NCI-H1436 (cell line): Measurements from ENCODE around the gene SPSB2.
A peak's percentile ranks its signal among the peaks of the same experiment; 100 is the strongest.

Experiments used
- DNase-seq: peaks from one replicate; lab custom pipeline; 2025; lab: John Stamatoyannopoulos, UW

Gene SPSB2

GRCh38 chr12:6851921-6852650 is 21.0 kb downstream of the SPSB2 start, which contains the start of gene USP5:
TSS of gene USP5 (plus strand) at chr12:6852150. CDS start at chr12:6852180, 30 bp downstream.
- DNase-seq: peak; percentile 100

GRCh38 chr12:6851153-6851920 is 21.8 kb downstream of the SPSB2 start, which contains the start of gene CDCA3:
TSS of gene CDCA3 (minus strand) at chr12:6851286. CDS start at chr12:6850952, 334 bp downstream.
- DNase-seq: peak; percentile 98

- DNase-seq: no peak
Observed at GRCh38 chr12:6850796-6851152, 22.3 kb downstream of the SPSB2 start.

- no peak for DNase-seq
Observed at GRCh38 chr12:6849976-6850560, 23.0 kb downstream of the SPSB2 start.

GRCh38 chr12:6849427-6849826 is 23.7 kb downstream of the SPSB2 start:
- no peak for DNase-seq

GRCh38 chr12:6847676-6848075 is 25.4 kb downstream of the SPSB2 start:
- DNase-seq: no peak

- no peak for DNase-seq
Observed at GRCh38 chr12:6846316-6846869, 26.7 kb downstream of the SPSB2 start.

GRCh38 chr12:6845395-6845794 is 27.7 kb downstream of the SPSB2 start:
- no peak for DNase-seq

- DNase-seq: no peak
Observed at GRCh38 chr12:6843118-6843902, 29.8 kb downstream of the SPSB2 start.

- no peak for DNase-seq
Observed at GRCh38 chr12:6842075-6842474, 31.0 kb downstream of the SPSB2 start.

GRCh38 chr12:6840761-6841515 is 32.2 kb downstream of the SPSB2 start, which contains the start of gene GNB3:
TSS of gene GNB3 (plus strand) at chr12:6840925. CDS start at chr12:6841288, 363 bp downstream.
- no peak for DNase-seq

- no peak for DNase-seq
Observed at GRCh38 chr12:6840330-6840729, 32.8 kb downstream of the SPSB2 start.

GRCh38 chr12:6839482-6840201 is 33.5 kb downstream of the SPSB2 start:
- peak; percentile 80 for DNase-seq

- no peak for DNase-seq
Observed at GRCh38 chr12:6838854-6839253, 34.2 kb downstream of the SPSB2 start.

- no peak for DNase-seq
Observed at GRCh38 chr12:6837370-6838060, 35.6 kb downstream of the SPSB2 start.

- DNase-seq: no peak
Observed at GRCh38 chr12:6836851-6837250, 36.3 kb downstream of the SPSB2 start.

GRCh38 chr12:6834873-6835272 is 38.2 kb downstream of the SPSB2 start:
- DNase-seq: no peak

- no peak for DNase-seq
Observed at GRCh38 chr12:6834254-6834653, 38.8 kb downstream of the SPSB2 start.

GRCh38 chr12:6833189-6833890 is 39.8 kb downstream of the SPSB2 start:
- DNase-seq: no peak
